Duodenal mucosa (tissue), 2 donors: Measurements from ENCODE around the gene RPL3.

Source experiments
- H3K27ac ChIP-seq: one replicate; pipeline ENCODE4 v1.7.0; 2013; ENCODE audit warnings: low read depth, low read length
- H3K27me3 ChIP-seq, 2 donors: one replicate each; pipeline ENCODE4 v1.7.0; 2013; ENCODE audit warnings: low read length in 2 of 2, control low read depth in 1 of 2; ENCODE audit not compliant: insufficient read depth in 2 of 2, control insufficient read depth in 1 of 2
- H3K36me3 ChIP-seq, 2 donors: one replicate each; pipeline ENCODE4 v1.7.0; 2013; ENCODE audit warnings: low read length in 2 of 2, control low read depth in 1 of 2; ENCODE audit not compliant: insufficient read depth in 2 of 2, control insufficient read depth in 1 of 2
- H3K4me1 ChIP-seq, 2 donors: one replicate each; pipeline ENCODE4 v1.7.0; 2013; ENCODE audit warnings: low read length in 2 of 2, control low read depth in 1 of 2; ENCODE audit not compliant: insufficient read depth in 2 of 2, control insufficient read depth in 1 of 2
- H3K4me3 ChIP-seq, 2 donors: one replicate each; pipeline ENCODE4 v1.7.0; 2013; ENCODE audit warnings: low read length in 2 of 2, low read depth in 1 of 2
- H3K9ac ChIP-seq, 2 donors: one replicate each; pipeline ENCODE4 v1.7.0; 2013; ENCODE audit warnings: low read length in 2 of 2, low read depth in 1 of 2
- H3K9me3 ChIP-seq, 2 donors: one replicate each; pipeline ENCODE4 v1.7.0; 2013; ENCODE audit warnings: low read length in 2 of 2, control low read depth in 1 of 2; ENCODE audit not compliant: control insufficient read depth in 1 of 2

RPL3 gene

DNA sequence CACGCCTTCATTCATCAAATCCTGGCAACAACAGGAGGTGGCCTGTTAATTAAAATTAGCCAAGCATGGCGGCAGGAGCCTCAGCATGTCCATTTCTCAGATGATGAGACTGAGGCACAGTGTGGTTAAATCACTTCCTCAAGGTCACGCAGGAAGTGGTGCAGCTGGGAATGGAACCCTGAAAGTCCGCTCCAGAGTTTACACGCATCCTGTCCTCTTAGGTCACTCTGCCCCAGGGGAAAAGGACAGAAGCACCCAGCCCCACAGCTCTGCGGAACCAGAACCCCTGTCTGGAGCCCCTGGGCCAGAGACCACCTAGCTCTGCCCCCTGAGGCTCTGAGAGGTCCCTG lies 19.6 kb downstream of the RPL3 start:
- Histone ChIP-seq H3K9ac (peak overlapping the region in 1 of 2 donors; percentile 8), H3K4me1 (peaks cover 22 to 28% of the 10 kb centered on the region in 2 donors), H3K9me3 (no peaks in the 10 kb centered on the region), H3K4me3 (peak overlapping the region; percentile 28 to 30), H3K27me3 (no peaks in the 10 kb centered on the region), H3K27ac (no peak overlapping the region), H3K36me3 (no peaks in the 10 kb centered on the region)

DNA sequence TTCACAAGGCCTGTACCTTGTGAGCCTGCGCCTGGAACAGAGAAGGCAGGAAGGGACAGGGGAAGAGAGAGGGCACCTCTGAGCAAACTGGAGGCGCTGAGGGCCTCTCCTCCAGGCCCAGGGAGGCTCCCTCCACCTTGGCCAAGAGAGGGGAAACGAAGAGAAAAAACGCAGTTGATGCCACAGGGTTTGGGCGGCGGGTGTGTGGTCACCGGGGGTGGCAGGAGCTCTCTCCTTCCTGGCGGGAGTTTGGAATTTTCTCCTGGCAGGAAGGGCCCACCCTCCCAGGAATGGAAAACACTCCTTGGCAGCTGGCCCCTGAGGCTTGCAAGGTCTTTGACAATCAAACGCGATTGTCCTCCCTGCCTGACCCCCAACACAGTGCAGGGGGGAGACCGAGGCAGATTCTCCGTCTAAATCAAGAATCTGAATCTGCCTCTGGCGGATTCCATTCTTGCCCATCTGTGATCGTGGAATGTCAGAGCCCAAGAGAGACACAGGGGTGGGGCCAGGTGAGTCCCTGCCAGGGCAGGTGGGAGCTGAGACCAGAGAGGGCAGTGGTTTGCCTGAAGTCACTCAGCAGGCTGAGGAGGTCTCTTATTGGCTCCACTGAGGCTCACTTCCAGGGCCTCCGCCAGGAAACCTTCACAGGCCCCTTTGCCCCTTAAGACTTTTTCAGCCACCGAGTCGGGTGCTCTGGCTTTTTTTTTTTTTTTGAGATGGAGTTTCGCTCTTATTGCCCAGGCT lies 21.0 kb downstream of the RPL3 start:
- Histone ChIP-seq H3K9ac (no peak overlapping the region), H3K4me3 (no peak overlapping the region), H3K27ac (peak overlapping the region; percentile 17), H3K36me3 (no peaks in the 10 kb centered on the region), H3K27me3 (no peaks in the 10 kb centered on the region), H3K4me1 (peaks cover 22 to 28% of the 10 kb centered on the region in 2 donors), H3K9me3 (no peaks in the 10 kb centered on the region)

DNA sequence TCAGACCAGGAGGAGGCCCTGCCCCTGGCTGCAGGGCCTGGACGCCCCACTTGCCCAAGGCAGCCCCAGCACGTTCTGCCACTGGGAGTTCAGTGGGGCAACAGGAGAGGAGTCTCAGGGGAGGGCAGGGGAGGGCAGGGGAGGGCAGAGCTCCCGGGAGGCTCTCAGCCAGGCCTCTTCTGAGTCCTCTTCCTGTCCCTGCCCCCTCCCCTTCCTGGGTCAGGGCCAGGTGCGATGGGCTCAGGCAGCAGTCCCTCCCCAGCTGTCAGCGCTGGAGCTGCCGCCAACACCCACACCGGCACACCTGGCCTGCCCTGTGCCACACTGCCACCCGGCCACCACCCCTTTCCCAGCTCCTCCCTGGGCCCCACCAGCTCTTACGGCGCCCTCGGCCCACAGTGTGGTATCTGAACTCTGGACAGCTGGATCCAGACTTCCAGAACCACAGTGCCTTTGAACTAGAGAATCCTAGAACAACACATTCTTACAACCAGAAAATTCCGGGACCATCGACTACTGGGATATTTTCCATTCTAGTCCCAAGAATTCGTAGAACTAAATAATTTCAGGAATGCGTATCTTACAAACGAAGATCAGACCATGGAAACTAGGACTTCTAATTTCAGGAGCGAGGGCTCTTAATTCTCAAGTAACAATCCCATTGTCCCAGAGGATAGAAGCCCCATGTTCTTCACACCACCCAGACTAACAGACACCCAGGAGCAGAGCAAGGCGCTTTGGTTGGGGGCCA lies 21.8 kb downstream of the RPL3 start:
- H3K9me3 ChIP-seq, result no peaks in the 10 kb centered on the region
- H3K36me3 ChIP-seq, result no peaks in the 10 kb centered on the region
- peaks cover 26 to 30% of the 10 kb centered on the region in 2 donors for H3K4me1 ChIP-seq
- H3K9ac ChIP-seq, result no peak overlapping the region
- H3K4me3 ChIP-seq, result no peak overlapping the region
- peak overlapping the region; percentile 56 for H3K27ac ChIP-seq
- H3K27me3 ChIP-seq, result no peaks in the 10 kb centered on the region

DNA sequence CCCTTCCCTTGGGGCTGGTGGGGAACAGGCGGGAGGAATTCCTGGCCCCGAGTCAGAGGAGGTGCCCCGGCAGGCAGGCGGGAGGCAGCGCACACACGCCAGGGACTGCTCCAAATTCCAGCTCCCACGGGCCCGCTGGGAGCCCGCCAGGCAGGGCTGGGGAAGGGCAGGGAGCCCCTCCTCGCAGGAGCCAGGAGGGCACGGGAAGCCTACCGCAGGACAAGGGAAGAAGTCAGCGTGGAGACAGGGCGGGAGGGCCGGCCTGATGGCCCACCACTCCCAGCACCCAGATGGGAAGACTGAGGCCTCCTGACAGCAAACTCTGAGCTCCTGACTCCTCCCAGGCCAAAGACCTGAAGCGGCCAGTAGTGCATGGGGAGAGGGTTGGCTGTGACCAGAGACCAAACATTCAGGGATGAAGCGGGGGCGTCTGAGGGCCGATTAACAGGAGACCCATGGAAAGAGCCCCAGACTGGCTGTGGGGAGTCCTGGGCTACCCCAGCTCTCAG lies 22.4 kb downstream of the RPL3 start:
- Histone ChIP-seq H3K27me3 (no peaks in the 10 kb centered on the region), H3K9ac (no peak overlapping the region), H3K4me1 (peaks cover 31 to 36% of the 10 kb centered on the region in 2 donors), H3K4me3 (no peak overlapping the region), H3K27ac (peak overlapping the region; percentile 56), H3K36me3 (no peaks in the 10 kb centered on the region), H3K9me3 (no peaks in the 10 kb centered on the region)

DNA sequence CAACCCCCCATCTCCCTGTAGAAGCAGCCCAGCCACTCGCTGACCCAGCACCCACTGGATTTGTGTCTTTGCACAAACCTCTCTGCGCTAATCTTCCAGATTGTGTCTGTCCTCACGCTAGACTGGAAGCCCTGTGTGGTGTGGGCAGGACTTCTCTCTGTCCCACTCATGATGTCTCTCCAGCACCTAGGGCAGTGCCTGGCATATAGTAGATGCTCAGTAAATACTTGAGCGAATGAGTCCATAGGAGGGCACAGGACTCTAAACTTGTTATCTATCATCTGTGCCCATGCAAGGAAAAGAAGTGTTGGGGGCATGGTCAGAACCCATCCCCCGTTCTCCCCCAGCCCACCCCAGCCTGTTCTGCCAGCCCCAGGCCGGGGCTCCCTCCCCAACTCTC lies 22.9 kb downstream of the RPL3 start:
- no peaks in the 10 kb centered on the region for H3K36me3 ChIP-seq
- no peak overlapping the region for H3K27ac ChIP-seq
- H3K9me3 ChIP-seq, result no peaks in the 10 kb centered on the region
- H3K4me3 ChIP-seq, result no peak overlapping the region
- no peak overlapping the region for H3K9ac ChIP-seq
- peaks cover 36 to 37% of the 10 kb centered on the region in 2 donors for H3K4me1 ChIP-seq
- H3K27me3 ChIP-seq, result no peaks in the 10 kb centered on the region

DNA sequence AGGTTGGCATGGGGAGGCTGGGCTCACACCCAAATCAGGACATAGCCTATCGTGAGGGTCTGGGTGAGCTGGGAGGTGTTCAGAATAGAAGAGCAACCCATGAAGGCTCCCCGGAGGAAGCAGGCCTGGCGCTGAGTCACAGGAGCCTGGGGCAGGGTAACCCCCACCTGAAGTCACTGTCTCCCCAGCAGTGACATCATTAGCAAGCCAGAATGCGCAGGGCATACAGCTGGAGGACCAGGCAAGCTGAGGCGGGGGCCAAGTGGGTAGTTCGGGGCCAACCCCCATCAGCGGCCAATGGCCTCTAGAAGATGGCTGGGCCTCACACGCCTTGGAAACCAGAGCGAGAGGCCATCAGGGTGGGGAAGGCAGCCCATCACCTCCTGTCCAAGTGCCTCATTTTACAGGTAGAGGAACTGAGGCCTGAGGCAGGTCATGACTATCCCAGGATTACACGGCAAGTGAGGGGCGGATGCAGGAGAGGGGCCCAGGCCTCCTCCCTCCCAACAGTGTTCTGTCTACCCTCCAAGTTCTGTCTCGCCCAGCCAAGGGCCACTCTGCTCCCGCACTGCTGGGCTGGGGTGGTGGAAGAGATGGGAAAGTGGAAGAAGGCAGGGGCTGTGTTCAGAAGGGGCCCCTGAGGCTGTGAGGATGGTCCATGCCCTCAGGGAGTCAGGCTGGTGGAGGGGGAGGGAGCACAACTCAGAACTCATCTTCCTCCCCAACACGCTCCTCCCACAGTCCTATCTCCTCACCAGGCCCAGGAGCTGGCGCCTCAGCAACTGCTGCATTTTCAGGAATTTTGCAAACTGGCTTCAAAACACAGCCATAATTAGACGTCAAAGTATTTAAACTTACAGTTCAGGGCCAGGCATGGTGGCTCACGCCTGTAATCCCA lies 24.6 kb downstream of the RPL3 start:
- H3K36me3 ChIP-seq, result no peaks in the 10 kb centered on the region
- H3K27ac ChIP-seq, result no peak overlapping the region
- no peak overlapping the region for H3K4me3 ChIP-seq
- no peak overlapping the region for H3K9ac ChIP-seq
- no peaks in the 10 kb centered on the region for H3K9me3 ChIP-seq
- H3K27me3 ChIP-seq, result no peaks in the 10 kb centered on the region
- peaks cover 31 to 35% of the 10 kb centered on the region in 2 donors for H3K4me1 ChIP-seq

DNA sequence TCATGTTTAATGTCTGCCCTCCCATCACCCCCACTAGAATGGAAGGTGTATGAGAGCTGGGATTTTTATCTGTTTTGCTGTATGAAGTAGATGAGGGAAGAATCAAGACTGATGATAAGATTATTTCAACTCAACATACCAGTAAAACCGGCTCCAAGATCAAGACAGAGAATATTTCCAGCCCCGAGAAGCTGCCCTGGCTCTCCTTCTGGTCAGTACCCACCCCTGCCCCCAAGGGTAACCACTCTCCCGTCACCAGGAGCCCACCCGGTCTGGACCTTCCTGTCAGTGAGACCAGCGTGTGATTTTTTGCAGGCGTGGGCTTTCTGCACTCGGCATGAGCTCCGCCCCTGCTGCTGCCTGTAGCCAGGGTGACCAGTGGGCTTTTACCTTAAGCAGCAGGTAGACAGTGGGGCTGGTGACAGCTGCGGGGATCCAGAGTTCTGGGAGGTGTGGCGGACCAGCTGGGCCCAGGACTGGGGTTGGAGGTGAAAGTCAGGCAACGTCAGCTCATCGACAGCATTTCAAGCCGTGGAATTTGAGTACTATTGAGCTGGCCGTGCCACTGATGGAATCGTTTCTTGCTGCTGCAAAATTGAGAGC lies 25.6 kb downstream of the RPL3 start:
- H3K9ac ChIP-seq, result no peak overlapping the region
- H3K27me3 ChIP-seq, result no peaks in the 10 kb centered on the region
- peaks cover 28 to 29% of the 10 kb centered on the region in 2 donors for H3K4me1 ChIP-seq
- no peaks in the 10 kb centered on the region for H3K9me3 ChIP-seq
- no peaks in the 10 kb centered on the region for H3K36me3 ChIP-seq
- H3K27ac ChIP-seq, result no peak overlapping the region
- no peak overlapping the region for H3K4me3 ChIP-seq

DNA sequence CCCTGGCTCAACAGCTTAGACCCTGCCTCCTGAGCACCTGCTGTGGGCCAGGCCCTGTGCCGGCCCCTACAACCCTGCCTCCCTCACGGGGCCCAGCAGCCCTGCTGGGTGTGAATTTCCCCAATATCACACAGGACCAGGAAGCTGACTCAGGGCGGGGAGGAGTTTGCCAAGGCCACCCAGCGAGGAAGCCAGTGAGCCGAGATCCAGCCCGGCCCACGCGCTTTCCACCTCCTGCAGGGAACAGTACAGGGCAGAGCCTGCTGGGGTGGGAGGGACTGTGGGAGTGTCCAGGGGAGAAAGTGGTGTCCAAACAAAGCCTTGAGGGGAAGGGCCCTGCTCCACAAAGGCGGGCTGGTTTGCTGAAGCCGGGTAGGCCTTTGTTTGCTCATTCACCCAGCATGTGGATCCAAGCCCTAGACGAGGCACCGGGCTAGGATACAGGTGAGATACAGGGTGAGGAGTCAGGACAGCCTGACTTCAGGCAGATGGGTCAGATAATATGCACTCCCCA lies 26.8 kb downstream of the RPL3 start:
- Histone ChIP-seq H3K4me3 (no peak overlapping the region), H3K27ac (peak overlapping the region; percentile 70), H3K9me3 (no peaks in the 10 kb centered on the region), H3K36me3 (no peaks in the 10 kb centered on the region), H3K27me3 (no peaks in the 10 kb centered on the region), H3K9ac (no peak overlapping the region), H3K4me1 (peaks cover 20 to 25% of the 10 kb centered on the region in 2 donors)

DNA sequence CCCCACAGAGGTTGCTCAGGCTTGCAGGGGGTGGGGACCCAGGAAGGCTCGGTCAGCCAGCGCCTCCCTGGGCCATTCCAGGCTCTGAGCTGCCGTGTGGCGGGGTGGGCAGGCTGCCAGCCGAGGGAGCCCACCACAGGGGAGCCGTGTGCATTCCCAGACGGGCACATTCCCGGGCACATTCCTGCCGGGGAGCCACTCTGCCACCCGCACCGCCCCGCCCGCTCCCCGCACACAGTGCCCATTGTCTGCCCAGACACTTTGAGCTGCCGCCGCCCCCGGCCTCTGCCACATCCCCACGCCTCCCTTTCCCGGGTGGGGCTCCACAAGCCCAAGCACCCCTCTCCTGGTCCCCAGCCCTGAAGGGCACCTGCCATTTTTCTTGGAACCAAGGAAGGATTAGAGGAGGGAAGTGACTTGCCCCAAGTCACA lies 27.4 kb downstream of the RPL3 start:
- peaks cover 15 to 21% of the 10 kb centered on the region in 2 donors for H3K4me1 ChIP-seq
- no peak overlapping the region for H3K4me3 ChIP-seq
- peak overlapping the region; percentile 70 for H3K27ac ChIP-seq
- H3K36me3 ChIP-seq, result no peaks in the 10 kb centered on the region
- no peak overlapping the region for H3K9ac ChIP-seq
- H3K27me3 ChIP-seq, result no peaks in the 10 kb centered on the region
- no peaks in the 10 kb centered on the region for H3K9me3 ChIP-seq
